Measurements from ENCODE around the gene TMA7. TPM values are rescaled to one million over a fixed set of nuclear protein-coding genes. Genes with fewer than 3 reads are reported as not detected.
A peak's percentile ranks its signal among the peaks of the same experiment; 100 is the strongest.

TMA7 gene
- total RNA-seq, 1 donor from 2014 or later, result 169 TPM

DNA sequence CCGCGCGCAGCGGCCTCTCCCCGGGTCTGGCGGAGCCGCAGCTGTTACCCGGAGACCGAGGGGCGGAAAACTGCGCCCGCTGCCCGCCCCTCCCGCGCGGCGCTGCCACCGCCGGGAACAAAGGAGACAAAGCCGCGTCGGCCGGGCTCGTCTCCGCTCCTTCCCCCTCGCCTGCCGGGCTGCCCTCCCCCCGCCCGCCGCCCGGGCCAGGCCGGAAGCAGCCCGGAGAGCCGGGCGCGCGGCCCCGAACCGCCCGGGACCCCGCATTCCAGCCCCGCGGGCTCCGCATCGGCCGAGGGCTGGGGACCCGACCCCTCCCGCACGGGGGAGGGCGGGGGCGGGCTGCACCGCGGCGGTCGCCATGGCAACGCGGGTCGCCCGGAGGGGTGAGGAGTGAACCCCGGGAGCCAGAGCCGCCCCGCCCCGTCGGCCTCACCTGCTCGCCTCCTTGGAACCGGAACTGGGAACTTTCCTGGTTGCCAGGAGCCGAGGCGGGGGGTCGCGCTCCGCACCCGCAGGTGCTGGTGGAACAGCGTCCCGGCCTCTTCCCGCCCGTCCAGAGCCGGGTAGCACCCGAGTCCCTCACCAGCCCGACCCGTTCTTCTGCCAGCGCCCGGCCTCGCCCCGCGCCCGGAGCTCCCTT, 10.6 kb upstream of the TMA7 start:
- Histone ChIP-seq H3K27me3 (no peaks in the 10 kb centered on the region), H3K36me3 (peaks cover 14% of the 10 kb centered on the region), H3K4me1 (peaks cover 51% of the 10 kb centered on the region), H3K4me3 (peak overlapping the region; percentile 78), H3K9me3 (no peaks in the 10 kb centered on the region), H3K27ac (peak overlapping the region; percentile 89)
- DNase-seq (peak; percentile 93), ATAC-seq (peak; percentile 61)
- TF ChIP-seq, protein P1, sequence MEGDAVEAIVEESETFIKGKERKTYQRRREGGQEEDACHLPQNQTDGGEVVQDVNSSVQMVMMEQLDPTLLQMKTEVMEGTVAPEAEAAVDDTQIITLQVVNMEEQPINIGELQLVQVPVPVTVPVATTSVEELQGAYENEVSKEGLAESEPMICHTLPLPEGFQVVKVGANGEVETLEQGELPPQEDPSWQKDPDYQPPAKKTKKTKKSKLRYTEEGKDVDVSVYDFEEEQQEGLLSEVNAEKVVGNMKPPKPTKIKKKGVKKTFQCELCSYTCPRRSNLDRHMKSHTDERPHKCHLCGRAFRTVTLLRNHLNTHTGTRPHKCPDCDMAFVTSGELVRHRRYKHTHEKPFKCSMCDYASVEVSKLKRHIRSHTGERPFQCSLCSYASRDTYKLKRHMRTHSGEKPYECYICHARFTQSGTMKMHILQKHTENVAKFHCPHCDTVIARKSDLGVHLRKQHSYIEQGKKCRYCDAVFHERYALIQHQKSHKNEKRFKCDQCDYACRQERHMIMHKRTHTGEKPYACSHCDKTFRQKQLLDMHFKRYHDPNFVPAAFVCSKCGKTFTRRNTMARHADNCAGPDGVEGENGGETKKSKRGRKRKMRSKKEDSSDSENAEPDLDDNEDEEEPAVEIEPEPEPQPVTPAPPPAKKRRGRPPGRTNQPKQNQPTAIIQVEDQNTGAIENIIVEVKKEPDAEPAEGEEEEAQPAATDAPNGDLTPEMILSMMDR (IDR thresholded peaks at IDR 0.05), result no peak
- intact Hi-C loops (cut with DNase I), result no loop called here

DNA sequence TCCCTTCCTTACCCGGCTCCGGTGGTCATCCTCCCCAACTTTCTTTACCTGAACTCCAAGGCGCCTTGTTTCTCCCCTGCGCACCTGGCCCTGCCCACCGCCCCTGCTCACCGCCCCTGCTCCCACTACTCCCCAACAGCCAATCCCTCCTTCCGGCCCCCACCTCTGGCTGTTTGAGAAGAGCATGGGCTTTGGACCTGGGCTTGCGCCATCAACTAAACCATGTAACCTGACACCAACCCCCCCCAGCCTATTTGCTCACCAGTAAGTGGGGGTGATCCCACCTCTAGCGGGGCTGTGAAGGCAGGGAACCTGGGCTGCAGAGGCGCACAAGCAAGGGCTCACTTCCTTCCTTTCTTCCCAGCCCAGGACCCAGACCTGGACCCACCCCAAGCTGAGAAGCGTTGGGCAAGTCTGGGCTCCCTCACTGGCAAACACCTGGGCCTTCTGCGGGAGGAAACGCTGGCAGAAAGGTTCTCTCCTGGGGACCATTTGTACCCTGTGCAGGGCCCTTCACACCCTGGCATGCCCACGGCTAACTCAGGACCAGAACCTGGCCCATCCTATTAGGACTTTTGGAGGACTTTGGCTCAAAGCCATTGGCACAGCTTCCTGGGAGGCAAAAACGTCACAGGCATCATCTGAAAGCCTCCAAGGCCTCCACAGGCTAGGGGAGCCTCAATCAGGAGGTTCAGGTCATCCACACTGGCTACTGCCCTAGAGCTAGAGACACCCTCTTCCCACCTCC, 9.9 kb upstream of the TMA7 start, which contains the start of gene PLXNB1:
PLXNB1 (minus strand) TSS at position 127 of the 748 bp plus-strand sequence. CDS start 5,475 bp downstream, outside the sequence.
- TF ChIP-seq, protein P1 (IDR thresholded peaks at IDR 0.05), result no peak

DNA sequence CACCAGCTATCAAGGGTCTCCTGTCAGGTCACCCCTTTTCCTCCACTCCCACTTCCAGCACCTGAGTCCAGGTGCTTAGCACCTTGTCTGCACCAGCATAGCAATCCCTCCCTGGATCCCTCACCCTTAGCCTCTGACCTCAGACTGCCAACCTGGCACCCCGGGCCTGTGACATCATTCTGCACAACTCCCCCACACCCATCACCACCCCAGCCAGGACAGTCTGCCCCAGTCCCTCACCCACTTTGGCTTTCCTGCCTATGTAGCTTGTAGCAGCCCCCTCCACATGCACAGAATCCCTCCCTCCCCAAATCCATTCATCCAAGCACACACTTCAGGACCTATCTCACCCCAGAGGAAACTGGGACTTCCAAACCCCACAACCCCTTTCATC, 9.4 kb upstream of the TMA7 start:
- peak overlapping the region; percentile 89 for H3K27ac ChIP-seq
- H3K36me3 ChIP-seq, result peaks cover 14% of the 10 kb centered on the region
- TF ChIP-seq, protein P1 (IDR thresholded peaks at IDR 0.05), result no peak
- peaks cover 47% of the 10 kb centered on the region for H3K4me1 ChIP-seq
- peak; percentile 48 for DNase-seq
- intact Hi-C loops (cut with DNase I), result no loop called here
- no peaks in the 10 kb centered on the region for H3K9me3 ChIP-seq
- H3K27me3 ChIP-seq, result no peaks in the 10 kb centered on the region
- no peak overlapping the region for H3K4me3 ChIP-seq
- no peak for ATAC-seq

More for the DNA sequence above, 9.9 kb upstream of the TMA7 start, which contains the start of gene PLXNB1:
- Histone ChIP-seq H3K4me3 (peak within 1 kb of the TSS; percentile 78), H3K9me3 (no peaks in the 10 kb centered on the region), H3K36me3 (peaks cover 14% of the 10 kb centered on the region), H3K4me1 (peaks cover 53% of the 10 kb centered on the region), H3K27me3 (no peaks in the 10 kb centered on the region), H3K27ac (peak within 1 kb of the TSS; percentile 89)
- intact Hi-C loops (cut with DNase I), result no loop called here
- ATAC-seq (peak; percentile 59), DNase-seq (peak; percentile 88)

DNA sequence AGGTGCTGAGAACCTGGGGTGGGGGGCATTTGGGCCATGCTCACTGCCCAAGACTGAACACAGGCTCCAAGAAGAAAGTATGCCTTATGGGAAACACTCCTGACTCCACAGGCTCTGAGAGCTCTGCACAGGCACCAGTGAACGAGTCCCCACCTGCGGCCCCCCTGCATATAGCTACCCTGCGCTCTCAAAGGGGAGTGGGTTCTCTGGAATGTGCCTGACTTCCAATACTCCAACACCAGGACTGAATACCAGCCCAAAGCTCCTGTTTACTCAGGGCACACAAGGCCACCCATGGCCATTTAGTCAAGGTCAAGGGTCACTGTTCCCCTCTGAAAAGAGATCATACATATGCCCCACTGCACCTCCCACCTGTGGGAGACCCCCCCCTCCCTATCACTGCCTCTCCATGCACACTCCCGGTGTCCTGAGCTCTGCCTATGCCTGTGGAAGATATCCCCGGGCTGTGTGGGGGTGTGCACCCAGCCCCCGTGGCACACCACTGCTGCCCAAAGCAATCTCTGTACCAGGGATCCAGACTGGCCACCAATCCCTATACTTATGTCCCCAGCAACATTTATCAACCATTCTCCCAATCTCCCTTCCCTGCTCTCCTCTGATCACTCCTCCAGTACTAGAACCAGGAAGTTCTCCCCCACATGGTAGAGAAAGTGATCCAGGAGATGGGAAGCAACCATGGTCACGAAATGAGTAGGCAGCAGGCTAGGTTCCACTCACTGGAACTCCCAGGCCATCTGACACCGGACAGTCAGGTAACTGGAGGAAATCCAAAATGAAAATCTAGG, 8.6 kb upstream of the TMA7 start:
- ATAC-seq, result no peak
- intact Hi-C loops (cut with DNase I), result no loop called here
- no peaks in the 10 kb centered on the region for H3K27me3 ChIP-seq
- no peak overlapping the region for H3K4me3 ChIP-seq
- peaks cover 41% of the 10 kb centered on the region for H3K4me1 ChIP-seq
- H3K36me3 ChIP-seq, result peaks cover 14% of the 10 kb centered on the region
- no peak overlapping the region for H3K27ac ChIP-seq
- H3K9me3 ChIP-seq, result no peaks in the 10 kb centered on the region
- TF ChIP-seq, protein P1 (IDR thresholded peaks at IDR 0.05), result no peak
- no peak for DNase-seq
